ENCODE data around the gene HOXA7.
A peak's percentile ranks its signal among the peaks of the same experiment; 100 is the strongest.

The HOXA7 gene

GRCh38 chr7:27159266-27160144 lies 3.0 kb upstream of the HOXA7 start:
- DNase-seq (ENCODE audit: low spot score), result no peak

- DNase-seq (ENCODE audit: low spot score), result no peak
Measured at GRCh38 chr7:27158436-27159265, 2.2 kb upstream of the HOXA7 start.

- no peak for DNase-seq (ENCODE audit: low spot score)
Measured at GRCh38 chr7:27157702-27158431, 1.4 kb upstream of the HOXA7 start.

GRCh38 chr7:27156916-27157701 lies 634 bp upstream of the HOXA7 start:
- no peak for DNase-seq (ENCODE audit: low spot score)

GRCh38 chr7:27155816-27156507 lies 513 bp downstream of the HOXA7 start:
- DNase-seq (ENCODE audit: low spot score), result no peak

DNA sequence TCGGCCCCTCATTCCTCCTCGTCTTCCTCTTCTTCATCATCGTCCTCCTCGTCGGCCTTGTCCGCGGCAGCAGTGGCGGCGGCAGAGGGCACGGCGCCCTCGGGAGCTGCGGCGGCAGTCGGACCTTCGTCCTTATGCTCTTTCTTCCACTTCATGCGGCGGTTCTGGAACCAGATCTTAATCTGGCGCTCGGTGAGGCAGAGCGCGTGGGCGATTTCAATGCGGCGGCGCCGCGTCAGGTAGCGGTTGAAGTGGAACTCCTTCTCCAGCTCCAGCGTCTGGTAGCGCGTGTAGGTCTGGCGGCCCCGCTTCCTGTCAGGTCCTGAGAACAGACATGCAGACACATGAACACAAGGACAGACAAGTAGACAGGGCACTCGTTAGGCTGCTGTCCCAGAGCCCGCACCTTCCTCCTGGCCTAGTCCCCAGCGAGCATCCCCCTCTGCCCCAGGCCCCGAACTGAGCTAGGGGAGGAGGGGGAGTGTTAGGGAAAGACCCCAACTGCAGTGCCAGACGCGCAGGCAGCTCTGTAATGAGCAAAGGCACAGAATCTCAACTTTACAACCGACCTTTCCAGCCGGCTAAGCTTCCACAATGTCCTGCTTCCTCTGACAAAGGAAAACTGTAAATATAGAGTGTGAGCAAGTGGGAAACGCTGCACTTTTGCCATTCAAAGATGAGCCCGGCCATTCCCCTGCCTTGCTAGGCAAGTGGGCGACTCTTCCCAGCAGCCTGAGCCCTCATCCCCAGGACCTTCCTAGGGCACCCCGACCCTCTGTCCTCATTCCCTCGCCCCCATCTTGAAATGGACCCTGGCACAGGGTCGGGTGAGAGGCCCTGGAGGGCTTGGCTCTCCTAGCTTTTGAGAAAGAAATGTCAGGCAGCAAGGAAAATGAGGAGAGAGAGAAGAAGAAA lies 1.3 kb downstream of the HOXA7 start:
- DNase-seq (ENCODE audit: low spot score), result no peak

DNA sequence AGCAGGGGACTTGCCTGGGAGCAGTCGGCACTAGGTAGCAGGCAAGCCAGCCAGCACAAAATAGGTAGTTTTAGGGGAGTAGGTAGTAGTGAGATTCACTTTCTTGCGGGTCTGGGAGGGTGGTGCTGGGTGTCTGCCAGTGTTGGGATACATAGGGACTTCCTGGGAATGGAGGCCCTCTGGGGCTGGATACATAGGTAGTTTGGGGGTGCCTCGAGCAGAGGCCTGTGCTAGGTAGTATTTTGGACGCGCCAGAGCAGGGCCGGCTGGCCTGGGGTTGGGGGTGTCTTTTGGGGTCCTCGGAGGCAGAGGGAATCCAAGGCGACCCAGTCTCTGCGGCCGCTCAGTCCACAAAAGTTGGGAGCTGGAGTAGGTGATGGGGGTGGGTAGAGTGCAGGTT lies 2.1 kb downstream of the HOXA7 start:
- DNase-seq (ENCODE audit: low spot score), result no peak

GRCh38 chr7:27153526-27153925 lies 2.9 kb downstream of the HOXA7 start:
- no peak for DNase-seq (ENCODE audit: low spot score)

GRCh38 chr7:27152816-27153442 lies 3.5 kb downstream of the HOXA7 start:
- DNase-seq (ENCODE audit: low spot score), result no peak

- DNase-seq (ENCODE audit: low spot score), result no peak
Measured at GRCh38 chr7:27151931-27152815, 4.3 kb downstream of the HOXA7 start, which contains the start of gene HOXA3. Gene HOXA3, minus strand, starts transcription at chr7:27152583. Its CDS starts 41,943 bp downstream, at chr7:27110640.

GRCh38 chr7:27151341-27151930 lies 5.0 kb downstream of the HOXA7 start:
- no peak for DNase-seq (ENCODE audit: low spot score)

- DNase-seq (ENCODE audit: low spot score), result peak; percentile 24
Measured at GRCh38 chr7:27150568-27151340, 5.7 kb downstream of the HOXA7 start.

DNA sequence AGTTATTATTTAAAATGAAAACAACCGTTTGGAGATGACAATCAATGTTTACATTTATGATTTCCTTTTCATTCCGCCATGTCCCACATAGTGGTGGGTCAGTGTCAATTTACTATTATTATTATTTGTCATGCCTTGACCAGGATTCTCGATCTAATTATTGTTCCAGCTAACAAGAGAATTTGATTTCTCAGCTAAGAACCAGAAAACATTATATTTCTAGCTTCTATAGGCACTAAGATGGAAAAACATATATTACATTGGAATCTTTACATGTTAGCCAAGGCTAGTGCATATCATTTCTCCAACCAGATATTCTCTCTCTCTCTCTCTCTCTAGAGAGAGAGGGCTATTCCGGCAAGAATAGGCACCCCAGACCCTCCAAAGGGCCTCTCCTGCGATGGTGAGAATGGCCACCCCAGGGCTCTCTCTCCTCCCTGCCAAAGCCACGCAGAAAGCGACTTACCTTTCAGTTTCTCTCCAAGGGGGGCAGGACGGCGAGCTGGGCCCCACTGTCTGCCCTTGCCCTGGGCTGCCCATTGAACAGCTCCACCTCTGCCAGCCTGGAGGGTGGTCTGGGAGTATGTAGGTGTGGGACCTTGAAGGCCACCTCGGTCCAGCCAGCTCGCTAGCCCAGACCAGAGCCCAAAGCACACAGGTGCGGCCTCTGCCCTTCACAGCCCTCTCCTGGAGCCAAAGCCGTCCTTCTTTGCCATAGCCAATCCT lies 6.5 kb downstream of the HOXA7 start:
- DNase-seq (ENCODE audit: low spot score), result no peak

- DNase-seq (ENCODE audit: low spot score), result no peak
Measured at GRCh38 chr7:27148756-27149641, 7.5 kb downstream of the HOXA7 start.

GRCh38 chr7:27148031-27148755 lies 8.3 kb downstream of the HOXA7 start:
- DNase-seq (ENCODE audit: low spot score), result no peak
